GM19035 (cell line): ENCODE measurements around the gene ATXN7L1.

Experiments used
- ATAC-seq: cut with Tn5 transposase; IDR thresholded peaks from one replicate; pipeline ENCODE4 v1.9.1; 2021; ENCODE audit not compliant: unreplicated experiment

ATXN7L1 gene

GRCh38 chr7:105782391-105783042 is 93.9 kb downstream of the ATXN7L1 start:
- no peak for ATAC-seq

DNA sequence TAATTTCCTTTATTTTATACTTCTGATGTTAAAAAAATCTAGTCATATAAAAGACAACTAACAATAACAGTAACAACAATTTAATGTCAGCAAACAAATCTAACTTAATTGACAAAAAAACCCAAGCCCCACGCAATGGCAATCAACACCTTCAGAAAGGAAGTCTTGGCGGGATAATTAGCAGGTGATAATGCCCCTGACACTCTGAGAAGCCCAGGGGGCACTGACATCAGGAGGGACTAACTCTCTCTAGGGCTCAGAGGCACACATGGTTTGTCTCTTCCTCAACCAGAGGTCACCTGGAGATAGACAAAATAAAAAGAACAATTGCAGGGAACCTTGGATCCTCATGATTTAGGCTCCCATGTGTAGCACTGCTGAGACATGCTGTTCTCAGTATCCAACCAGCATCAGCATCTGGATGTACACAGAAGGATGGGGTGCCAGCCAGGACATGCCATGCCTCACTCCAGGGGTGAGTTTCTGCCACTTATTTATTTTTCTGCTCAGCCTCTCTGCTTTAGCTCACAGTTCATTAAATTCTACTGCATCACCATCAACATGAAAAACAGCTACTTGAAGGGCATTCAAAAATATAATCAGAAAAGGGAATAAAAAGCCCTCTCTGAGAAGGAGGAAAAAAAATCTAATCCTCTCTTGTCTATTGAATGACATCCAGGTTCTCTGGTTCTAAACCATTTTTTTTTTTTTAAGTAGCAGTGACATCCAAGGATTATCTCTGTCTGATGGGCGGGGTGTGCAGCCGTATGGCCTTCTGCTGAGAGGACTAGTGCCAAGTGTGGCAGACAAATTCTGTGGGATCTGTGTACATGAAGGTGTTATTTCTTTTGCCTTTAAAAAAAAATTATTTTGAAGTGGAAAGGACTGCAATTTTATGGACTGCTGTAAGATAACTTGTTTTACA is 96.3 kb downstream of the ATXN7L1 start:
- no peak for ATAC-seq

DNA sequence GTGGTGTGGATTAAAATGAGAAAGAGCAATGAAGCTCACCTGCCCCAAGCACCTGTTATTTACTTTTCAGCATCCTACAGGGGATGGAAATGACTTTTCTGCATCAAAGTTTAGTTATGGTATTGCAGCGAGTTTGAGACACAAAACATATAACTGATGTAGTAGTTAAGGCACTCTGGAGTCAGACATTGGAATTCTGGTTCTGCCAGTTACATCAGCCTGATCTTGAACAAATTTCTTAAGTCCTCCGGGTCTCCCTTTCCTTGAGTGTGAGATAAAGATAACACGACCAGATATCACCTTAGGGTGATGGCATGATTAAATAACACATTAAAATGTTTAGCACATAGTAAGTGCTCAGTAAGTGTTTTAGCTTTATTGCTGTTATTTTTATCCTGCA is 97.4 kb downstream of the ATXN7L1 start:
- ATAC-seq = no peak

DNA sequence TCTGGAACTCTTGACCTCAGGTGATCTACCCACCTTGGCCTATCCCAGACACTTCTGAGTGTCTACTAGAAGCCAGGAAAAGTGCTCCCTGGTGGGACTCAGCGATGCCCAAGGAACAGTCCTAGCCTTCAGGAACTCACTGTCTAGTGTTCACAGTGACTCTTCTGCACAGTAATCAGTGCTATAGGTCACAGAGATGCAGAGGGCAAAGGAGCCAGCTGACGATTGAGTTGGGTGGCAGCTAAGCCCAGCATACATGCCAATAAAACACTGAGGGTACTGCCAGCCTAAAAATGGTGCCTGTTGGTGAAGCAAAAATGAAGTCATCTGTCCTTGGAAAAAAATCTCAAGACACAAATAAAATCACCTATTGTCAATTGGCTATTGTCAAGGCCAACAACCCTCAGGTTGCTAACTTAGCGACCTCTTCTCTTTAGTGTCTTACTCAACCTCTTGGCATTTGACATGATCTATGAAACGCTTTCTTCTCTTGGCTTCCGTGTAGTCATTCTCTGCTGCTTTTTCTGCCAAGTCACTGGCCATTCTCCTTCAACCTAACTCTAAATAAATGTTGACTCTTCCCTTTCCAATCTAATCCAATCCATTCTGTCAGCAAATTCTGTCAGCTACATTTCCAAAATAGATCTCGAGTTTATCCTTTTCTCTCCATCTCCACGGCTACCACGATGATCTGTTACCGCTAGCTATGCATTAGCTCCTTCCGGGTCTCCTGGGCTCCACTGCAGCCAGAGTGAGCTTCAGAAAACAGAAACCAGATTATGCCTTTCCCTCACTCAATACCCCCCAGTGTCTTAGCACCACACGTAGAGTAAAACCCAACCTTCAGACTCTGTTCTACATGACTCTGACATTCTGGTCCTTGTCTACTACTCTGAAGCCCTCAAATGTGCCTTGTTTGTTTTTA is 99.2 kb downstream of the ATXN7L1 start:
- no peak for ATAC-seq

DNA sequence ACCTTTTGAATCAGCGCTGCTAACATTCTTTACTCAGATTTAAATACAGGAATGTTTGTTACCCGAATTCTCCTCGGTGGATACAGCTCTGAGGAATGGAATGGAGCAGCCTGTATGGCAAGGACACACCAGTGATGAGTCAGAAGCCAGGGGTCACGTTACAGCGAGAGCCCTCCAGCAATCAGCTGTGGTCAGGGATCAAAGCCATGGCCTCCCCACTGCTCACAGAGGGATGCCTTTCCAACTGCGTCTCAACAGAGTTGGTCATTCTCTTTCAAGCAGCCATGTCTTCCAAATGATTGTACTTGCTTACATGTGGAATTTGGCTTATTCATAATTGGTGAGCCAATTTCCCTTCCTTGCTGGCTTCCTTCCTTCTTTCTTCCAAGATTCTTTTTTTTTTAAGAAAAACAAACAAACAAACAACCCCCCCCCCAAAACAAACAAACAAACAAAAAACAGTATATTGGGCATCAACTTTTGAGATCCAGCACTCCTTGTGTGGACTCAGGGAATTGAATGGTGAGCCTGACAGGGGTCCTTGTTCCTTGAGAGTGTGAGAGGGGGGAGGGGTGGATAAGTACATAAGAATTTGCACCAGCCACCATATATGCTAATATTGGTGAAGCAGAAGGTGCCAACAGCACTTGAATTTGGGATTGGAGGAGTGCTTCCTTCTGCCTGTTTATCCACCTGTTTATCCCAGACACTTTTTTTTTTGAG is 100.2 kb downstream of the ATXN7L1 start:
- ATAC-seq = no peak

GRCh38 chr7:105775580-105775979 is 100.8 kb downstream of the ATXN7L1 start:
- no peak for ATAC-seq

GRCh38 chr7:105773030-105773460 is 103.4 kb downstream of the ATXN7L1 start:
- no peak for ATAC-seq

DNA sequence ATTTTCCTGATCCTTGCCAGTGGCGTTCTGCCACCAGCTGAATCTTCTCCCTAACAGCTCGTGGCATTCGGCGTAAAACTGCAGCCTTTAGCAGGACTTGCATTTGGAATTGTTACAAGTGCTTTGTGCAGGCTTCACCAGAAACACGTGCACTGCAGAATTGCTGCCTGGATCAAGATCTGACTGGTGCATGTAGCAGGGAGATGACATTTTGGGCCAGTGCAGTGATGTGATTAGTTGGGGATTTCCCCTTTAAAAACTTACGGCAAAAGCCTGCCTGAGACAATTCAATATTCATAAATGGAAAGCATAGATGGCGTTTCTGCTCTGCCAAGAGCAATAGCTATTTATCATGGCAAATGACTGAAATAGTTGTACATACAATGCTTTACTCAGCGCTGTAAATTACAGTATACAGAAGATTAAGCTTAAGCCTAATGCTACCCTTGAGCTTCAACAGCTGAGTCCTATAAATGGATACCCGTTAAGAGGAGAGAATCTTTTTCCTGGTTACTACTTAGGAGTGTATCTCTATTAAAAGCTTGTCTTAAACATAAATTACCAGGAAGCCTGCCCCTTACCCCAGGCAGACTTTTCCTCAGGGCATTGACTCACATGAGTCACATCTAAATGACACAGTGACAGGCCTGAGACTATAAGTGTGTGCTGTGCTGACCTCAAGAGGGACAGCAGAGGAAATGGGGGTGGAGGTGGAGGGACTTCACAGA is 106.3 kb downstream of the ATXN7L1 start:
- ATAC-seq = no peak

- no peak for ATAC-seq
These were observed 107.4 kb downstream of the ATXN7L1 start for GRCh38 chr7:105768898-105769507.

- no peak for ATAC-seq
These were observed 108.3 kb downstream of the ATXN7L1 start for GRCh38 chr7:105768117-105768516.

- ATAC-seq = no peak
These were observed 109.9 kb downstream of the ATXN7L1 start for GRCh38 chr7:105766421-105767073.

DNA sequence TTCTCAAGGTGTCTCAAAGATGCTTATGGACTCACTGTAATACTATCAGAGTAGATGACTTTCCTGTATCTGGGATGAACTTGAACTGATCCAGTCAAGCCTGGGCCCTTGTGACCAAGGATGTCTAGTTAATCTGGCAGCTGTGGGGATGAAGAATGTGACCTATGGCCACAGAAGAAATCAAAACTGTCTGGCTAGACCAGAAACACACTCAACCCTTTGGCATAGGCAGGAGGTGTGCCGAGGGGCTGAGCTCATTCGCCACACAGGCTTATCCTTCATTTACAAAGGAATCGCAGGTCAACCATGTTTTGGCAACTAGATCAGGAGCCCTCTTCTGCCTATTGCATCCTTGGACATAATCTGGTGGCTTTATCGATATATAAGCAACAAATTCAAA is 110.6 kb downstream of the ATXN7L1 start:
- no peak for ATAC-seq

DNA sequence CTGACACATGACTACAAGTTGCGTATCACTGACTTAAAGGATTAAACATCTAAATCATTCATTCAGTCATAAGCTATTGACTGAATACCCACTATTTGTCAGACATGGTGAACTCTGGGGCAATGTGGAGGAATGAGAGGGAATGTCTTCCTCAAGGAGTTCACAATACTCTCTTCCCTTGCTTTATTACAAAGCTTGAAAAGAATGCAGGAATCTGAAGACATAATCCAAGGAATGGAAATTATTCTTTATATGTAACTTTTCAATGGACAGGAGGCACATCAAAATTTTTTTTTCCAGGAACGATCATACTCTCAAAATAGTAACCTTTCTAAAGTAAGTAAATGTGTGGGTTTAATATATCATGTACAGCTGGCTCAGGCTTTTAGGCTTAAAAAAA is 111.9 kb downstream of the ATXN7L1 start:
- no peak for ATAC-seq

DNA sequence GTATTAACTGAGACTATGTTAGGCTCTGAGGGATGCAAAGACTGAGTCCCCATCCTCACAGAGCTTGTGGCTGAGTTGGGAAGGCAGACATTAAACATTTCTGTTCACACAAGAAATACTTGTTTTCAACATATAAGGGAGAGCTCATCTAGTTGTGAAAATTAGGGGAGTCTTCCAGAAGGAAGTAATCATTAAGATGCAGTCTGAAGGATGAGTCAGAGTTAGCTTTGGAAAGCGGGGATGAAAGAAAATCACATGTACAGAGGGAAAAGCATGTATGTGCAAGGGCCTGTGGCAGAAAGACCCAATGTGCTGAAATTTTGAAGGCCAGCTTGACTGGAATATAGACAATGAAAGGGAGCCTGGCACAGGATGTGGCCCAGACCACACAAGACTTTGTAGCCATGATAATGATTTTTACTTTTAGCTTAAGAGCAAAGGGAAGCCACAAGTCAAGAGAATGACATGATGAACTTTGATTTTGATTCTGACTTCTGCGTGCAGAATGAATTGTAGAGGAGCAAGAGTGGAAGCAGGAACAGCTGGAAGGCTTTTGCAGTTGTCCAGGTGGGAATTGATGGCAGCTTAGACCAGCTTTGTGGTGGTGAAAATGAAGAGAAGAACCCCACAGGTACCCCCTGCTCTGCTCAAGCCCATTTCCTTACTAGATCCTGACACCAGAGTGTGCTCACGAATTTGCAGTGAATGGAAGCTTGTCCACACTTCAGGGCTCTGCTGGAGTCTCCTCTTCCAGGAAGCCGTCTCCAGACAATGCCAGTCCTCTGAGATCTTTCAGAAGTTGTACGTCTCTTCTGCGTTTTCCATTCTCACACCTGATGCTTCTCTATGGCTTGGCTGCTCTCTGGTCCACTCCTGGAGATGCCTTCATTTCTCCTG is 115.6 kb downstream of the ATXN7L1 start:
- no peak for ATAC-seq

GRCh38 chr7:105759670-105760550 is 116.5 kb downstream of the ATXN7L1 start:
- ATAC-seq = no peak

- ATAC-seq = no peak
These were observed 120.0 kb downstream of the ATXN7L1 start for GRCh38 chr7:105756367-105756766.

GRCh38 chr7:105752671-105753275 is 123.6 kb downstream of the ATXN7L1 start:
- no peak for ATAC-seq
